CD4-positive, alpha-beta T cell treated with Interleukin-17A for 1 hour (primary cell): ENCODE results near the gene FMNL2.

ENCODE experiments used
- DNase-seq: peaks from one replicate; pipeline ENCODE4 v3.0.0-alpha.2; 2020

Gene FMNL2

DNA sequence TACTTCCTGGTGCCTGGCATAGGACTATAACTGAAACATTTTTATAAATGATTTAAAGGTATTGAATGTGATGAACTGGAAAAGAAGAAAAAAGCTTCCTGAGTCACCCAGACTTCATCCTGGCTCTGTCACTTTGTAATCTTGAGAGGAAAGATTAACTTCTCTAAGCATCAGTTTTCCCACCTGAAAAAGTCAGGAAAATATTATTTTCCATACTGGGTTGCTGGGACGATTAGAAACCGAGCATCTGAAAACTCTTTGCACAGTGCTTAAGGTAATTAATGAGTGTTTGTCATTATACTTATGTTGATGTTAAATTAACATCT, 71.8 kb downstream of the FMNL2 start:
- DNase-seq: no peak

DNA sequence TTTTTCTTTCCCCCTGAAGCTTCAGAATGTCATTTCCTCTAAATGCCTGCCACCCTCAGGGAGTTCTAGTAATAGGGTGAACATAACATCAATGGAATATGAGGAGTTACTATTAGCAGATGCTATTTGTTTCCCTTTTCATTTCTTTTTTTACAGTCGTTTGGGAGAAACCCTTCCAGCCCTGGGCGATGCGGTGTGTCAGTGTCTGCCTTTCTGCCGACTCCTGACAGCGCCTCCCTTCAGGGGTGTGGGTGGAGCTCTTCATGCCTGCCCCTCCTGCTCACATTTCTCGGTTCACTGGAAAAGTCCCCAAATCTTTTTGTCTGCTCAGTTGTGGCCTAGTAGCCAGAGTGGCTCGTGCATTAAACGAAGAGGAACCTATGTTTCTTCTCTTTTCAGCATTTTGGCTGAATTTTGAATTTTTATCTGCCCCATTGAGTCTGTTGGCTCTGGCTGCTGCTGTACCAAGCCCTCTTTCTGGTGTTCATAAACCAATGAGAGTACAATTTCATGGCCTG, 72.3 kb downstream of the FMNL2 start:
- DNase-seq: peak; percentile 3

DNA sequence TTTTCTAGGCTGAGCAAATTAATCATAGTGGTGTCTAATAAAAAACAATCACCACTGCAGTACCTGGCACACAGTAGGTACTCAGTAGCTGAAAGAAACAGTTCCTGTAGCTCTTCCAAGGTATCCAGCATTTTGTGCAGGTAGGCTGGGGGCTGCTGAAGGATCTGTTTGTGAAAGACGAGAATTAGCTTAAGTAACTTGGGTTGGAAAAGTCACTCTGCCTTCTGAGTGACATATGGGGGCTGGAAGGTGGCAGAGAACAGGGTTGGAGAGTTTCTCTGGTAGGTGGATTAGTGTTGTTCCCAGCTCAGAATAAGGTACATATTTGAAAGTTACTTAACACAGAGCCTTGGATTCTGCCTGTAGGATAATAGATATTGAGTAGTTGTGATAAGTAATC, 72.8 kb downstream of the FMNL2 start:
- no peak for DNase-seq

DNA sequence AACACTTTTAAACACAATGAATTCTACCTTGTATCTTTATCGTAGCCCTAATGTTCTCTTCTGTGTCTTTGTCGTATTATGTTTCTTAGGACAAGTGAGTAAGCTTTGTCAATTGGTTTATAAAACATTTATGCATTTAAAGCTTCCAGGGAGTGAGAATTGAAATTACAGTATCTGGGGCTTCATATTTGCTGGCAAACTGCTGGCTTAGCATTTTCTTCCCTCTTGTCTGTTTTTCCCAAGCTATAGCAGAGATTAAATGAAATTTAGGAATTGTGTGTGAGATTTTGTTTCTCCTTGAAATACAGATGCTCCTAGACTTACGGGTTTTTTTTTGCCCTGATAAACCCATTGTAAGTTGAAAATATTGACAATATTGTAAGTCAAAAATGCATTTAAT, 73.3 kb downstream of the FMNL2 start:
- DNase-seq: no peak

DNA sequence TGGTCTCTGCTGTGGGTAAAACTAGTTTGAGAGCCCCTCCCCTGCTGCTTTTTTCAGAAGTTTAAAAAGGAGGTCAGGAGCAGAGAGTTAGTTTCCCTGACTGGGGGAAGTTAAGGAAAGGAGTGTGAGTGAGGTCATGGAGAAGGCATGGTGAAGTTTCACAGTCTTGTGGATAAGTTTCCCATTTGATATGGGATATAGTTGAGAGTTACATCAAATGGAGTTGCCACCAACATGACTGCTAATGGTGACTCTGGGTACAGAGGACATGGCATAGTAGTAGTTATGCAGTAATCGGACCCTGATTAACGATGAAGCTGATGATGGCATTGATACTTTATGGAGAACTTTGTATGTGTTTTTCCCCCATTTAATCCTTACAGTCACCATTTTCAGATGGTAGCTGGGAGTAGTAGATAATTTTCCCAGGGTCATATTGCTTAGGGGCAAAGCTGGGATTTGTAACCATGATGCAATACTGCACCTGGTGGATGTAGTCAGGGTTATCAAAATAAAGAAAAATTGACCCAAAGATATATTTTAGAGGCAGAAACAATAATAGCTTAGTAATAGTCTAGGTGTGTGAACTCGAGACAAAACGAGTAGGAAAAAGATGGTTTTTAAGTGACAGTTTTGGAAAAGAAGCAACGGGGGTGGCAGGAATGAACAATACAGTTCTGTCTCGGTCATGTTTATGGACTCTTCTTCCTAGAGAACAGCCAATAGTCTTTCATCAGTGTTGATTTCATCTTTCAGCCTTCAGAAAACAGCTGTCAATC, 74.6 kb downstream of the FMNL2 start:
- DNase-seq: no peak

DNA sequence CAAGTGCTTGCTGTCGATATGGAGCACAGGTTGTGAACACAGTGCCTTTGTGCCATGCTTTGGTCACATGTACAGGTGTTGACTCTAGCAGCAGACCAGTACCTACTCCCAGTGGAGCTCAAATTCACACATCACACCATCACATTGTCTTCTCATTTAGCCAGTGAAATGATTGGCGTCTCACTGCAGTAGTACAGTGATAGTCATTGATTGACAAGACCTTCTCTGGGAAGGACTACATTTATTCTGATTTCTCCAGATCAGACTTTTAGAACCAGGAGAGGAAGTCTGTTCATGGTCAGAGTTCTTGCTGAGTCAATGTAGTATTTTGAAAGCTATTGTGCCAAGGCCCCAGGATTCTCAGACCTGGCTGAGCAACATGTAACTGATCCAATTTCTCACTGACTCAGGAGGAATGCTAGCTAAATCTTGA, 75.2 kb downstream of the FMNL2 start:
- DNase-seq: no peak

DNA sequence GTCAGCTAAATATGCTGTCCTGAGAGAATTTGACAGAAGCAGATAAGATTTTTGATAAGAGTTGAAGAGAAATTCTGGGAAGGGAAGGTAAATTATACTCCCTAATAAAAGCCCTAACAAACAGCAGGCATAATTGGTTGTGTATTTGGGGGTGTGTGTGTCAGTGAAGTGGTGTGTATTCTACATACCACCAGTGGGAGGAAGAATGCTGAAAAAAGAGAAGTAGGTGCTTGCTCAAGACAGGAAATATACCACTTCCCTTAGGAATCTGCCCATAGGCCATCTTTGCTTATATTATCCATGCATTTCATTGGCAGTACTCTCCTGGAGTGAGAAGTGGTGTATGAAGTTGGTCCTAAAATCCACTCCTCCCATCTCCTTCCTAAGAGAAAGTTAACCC, 76.2 kb downstream of the FMNL2 start:
- DNase-seq: no peak

DNA sequence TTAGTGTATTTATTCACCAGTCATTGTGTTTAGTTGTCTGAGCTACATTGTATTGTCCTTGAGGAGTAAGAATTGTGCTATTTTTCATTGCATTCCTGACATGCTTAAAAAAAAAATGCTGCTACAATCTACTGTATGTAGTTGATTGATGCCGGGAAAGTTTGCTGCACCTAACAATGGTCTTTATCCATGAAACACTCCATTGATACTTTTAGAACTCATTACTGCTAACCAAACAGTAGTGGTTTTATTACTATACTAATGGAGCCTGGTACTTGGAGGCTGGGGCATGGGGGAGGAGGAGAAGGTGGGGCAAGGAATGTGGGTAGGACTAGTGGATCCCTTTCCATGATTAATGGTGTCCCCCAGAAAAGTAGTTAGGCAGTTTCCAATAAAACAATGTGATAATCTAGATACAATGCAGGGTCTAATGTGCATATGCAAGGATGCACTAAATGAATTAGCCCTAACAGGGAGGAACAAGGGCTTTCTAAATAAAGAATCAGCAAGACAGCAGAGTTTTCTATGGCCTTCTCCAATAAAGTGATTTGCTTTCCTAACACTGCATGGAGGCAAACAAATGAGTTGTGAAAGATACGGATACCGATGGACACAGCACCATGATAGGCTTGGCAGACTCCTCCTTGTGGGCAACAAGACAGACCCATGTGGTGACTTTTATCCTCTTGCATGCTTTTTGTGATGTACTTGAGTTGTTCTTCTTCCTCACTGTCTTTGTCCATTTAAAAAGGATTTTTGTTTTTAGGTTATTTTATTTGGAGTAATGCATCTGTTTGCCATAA, 78.5 kb downstream of the FMNL2 start:
- DNase-seq: no peak

DNA sequence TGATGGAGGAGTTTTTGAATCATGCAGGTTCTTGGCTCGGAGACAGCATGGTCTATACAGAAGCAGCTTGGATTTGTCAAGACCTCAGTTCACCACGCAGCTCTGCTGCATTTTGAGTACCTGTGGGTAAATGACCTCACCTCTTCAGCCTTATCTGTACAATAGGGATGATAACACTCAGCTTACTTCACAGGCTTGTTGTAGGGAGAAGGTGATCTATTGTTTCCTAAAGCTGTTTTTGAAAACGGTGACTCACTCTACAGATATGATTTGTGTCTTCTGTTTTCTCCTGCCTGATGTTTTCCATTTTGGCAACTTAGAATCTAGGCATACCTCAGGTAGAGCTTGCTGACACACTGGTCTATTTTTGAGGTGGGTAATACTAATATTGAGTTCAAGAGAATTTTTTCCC, 80.3 kb downstream of the FMNL2 start:
- no peak for DNase-seq

DNA sequence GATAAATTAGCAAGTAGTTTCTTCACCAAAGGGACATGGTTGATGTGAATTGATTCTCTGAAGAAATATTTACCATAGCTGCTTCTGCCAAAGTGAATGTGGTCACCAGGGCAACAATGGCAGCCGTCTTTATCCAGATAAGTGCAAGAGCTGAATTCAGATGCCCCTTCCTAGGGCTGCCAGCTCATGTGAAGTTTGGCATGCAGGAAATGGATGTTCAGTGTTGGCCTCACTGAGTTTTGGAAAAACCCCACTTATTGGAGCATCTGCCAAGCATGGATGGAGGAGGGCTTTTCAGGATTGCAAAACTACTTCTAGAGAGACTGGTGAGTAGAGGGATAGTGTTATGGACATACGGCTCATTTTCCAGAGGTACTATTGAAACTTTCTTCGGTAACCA, 80.8 kb downstream of the FMNL2 start:
- no peak for DNase-seq

DNA sequence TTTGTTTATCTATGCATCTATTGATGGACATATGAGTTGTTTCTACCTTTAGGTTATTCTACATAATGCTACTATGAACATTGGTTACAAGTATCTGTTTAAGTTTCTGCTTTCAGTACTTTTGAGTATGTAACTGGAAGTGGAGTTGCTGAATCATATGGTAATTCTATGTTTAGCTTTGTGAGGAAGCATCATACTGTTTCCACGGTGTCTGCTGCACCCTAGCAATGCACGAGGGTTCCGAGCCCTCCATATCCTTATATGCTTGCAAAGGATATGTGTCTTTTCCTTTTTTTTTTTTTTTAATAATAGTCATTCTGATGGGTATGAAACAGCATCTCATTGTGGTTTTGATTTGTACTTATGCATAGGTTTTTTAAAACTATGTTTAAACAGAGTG, 83.7 kb downstream of the FMNL2 start:
- DNase-seq: no peak

DNA sequence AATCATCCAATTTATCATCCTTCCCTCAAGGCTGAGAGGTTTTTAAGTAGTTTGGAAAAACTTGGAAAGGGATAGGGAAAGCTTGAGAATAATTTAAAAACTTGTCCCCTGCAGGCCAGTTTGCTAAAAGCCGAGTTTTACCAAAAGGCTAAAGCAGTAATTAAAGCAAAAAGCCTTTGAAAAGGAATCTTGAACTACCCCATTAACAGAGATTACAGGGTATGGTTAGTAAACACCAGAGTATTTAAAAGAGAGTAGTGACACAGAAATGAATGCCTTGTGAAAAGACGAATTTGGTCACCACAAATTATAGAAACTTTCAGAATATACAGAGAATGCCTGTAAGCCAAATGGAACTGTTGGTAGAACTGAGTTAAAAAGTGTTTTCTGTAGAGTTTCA, 85.0 kb downstream of the FMNL2 start:
- DNase-seq: no peak

DNA sequence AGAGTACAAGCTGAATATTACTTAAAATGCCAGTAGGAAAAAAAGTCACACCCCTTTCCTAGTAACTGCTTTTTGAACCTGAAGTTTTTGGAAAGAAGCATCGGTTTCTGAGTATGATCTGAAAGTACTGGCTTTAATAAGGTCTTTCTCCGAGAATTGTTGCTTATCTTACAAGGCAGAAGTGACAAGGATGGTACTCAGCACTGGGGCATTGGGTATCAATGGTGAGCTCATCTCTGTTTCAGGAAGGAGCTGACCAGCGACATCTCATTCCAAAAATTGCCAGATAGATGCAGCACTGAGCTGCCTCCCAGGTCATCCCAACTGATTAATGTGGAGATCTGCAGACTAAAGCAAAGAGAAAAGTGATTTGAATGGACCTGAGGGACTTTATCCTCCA, 85.4 kb downstream of the FMNL2 start:
- no peak for DNase-seq

DNA sequence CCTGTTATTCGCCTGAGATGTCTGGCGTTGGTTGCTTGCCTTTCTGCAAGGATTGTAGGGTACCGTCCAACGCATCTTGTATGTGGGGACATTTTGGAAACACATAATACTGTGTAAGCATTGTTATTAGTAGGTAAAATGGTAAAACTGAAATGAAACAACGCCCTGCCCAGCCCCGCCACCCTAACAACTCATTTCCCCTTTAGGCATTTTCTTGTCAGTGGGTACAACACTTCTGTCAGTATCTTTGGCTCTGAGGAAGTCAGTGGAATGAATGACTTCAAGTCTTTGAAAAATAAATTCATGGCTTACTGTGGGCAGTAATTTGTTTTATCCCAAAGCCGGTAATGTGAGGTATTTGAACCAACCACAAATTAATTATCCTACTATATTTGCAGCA, 86.0 kb downstream of the FMNL2 start:
- DNase-seq: no peak

DNA sequence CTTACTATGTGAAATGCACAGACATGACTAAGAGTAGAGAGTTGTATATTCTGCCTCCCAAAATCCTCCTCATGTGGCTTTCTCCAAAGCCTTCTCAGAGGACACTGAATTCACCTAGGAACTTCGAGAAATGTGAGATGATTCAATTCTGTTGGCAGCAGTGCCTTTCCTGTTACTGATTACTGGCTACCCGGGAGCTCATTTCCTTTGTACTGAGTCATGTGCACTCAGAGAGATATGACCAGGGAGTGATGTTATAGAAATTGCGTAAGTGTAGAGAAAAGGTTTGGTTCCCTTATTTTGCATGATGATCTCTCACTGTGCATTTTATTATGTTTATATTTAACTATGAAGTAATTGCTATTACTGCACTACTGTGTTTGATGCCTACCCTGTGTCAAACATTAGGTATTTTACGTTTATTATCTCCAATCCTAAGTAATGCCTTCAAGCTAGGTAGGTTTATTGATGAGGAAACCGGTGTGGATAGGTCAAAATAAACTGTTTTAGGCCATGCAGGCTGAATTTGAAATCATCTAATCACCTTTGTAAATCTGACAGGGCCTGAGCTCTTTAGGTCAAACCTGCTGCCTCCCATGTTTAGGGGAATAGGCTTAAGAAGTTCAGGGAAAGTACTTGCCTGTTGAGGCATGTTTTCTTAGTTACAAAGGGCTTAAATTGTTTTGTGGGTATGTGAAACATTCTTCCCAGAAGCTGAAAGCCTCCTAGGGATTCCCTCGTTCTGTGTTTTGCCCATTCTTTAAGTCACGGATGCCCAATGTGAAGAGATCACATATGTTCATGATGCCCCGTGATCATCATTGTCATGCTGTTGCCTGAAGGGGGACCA, 86.8 kb downstream of the FMNL2 start:
- DNase-seq: peak; percentile 23

DNA sequence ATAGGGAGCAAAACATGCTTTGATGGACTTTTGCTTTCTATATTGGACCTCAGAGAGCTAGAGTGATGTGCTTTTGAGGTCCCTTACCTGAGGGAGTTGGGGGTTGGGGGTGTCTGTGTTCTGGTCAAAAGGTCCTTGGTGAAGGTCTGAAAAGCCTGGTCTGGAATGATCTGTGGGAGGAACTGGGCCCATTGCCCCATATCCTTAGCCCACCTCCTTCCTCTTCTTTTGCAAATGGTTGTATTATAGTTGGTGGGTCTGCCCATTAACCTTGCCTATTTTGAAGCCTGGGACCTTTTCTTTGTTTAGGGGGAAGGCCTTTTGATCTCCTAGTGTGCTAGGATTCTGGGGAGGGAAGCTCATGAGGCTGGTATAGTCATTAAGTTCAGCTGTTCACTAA, 88.7 kb downstream of the FMNL2 start:
- DNase-seq: no peak

DNA sequence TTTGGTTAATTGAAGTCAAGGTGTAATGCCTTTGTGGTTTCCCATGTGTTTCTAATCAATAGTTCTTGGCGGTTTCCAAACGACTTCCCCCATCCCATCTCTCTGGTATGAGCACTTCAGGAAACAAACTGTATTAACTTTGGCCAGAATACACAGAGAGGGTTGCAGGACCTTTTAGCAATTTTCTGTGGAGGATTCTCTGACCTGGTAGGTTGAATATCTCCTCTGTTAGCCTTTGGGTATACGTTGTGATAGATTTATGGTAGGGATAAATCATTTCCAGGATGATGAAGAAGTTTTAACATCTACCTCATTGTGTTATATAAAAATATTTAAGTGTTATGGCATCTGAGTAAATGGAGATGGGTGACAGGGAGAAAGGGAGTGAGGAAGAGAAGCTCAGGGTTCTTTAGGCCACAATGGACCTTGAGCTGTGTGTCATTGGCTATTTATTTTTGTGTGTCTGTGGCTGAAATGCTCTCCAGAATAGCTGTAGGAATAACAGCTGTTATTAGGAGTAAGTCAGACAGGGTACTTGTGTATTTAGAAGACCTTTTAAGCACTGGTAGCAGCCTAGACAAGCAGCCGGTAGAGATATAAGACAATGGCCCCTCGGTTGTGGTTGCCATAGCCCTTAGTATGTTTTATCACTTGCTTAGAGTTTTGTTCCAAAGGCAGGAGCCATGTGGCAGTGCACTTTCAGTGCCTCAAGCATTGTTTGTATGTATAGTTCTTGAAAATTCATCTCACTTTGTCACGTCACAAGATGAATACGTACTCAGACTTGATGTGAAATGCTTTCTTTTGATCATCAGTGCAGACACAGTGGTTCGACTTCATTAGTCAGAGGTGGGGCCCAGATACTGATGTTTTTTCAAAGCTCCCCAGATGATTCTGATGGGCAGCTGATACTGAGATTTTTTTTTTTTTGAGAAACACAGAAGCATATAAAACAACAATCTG, 91.1 kb downstream of the FMNL2 start:
- DNase-seq: no peak

DNA sequence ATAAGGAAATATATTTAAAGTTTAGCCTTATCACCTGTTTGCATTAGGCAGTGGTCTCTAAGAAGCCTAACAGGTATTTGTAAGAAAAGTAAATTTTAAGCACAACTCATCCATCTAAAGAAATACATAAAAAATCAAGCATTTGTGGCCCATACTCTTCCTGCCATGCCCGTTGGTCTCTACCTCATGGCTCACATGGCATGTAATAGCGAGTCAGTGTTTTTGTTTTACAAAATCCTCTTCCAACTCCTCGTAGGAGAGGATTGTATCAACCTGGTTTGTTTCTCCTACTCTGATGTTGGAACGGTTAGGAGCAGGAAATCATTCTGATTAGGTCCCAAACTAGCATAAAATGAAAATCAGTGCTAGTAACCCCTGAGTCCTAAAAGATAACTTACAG, 91.8 kb downstream of the FMNL2 start:
- DNase-seq: no peak

DNA sequence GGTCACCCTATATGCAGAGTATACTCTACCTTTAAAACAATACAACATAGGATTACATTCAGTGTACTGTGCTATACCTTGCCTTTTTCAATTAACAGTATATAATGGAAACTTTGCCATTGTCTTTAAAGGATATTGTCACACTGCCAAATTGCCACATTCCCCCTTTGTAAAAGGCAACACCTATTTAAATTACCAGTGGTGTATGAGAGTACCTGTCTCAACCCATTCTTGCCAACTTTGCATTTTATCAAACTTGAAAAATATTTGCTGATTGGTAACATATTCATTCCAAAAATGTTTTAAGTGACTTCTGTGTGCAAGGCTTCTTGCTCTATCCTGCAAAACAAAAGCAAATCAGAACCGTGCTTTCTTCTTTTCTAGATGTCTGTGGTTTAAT, 92.9 kb downstream of the FMNL2 start:
- no peak for DNase-seq

DNA sequence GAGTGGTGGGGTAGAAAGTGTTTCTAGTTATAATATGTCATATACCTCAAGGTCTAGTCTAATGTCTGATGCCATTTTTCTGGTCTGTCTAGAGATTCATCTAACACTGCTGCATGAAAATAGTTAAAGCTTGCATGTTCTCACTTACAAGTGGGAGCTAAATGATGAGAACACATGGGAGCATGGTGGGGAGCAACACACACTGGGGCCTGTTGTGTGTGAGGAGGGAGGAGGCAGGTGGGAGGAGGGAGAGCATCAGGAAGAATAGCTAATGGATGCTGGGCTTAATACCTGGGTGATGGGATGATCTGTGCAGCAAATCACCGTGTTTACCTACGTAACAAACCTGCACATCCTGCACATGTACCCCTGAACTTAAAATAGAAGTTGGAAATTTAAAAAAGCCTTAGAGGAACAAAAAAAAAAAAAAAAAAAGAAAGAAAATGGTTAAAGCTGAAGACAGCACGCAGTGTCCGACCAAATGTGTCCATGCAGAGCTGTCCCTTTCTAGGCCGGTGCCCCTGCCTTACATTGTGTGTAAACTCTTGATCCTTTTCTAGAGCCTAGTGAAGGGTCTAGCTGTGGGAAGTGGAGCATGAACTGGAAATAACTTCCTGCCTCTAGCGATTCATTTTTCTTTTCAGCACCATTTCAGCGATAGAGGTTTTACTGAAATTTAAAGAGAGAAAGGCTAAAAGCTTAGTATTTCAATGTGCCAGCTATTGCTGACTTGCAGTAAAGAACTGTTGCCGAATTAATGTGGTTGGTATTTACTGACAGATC, 94.0 kb downstream of the FMNL2 start:
- no peak for DNase-seq

DNA sequence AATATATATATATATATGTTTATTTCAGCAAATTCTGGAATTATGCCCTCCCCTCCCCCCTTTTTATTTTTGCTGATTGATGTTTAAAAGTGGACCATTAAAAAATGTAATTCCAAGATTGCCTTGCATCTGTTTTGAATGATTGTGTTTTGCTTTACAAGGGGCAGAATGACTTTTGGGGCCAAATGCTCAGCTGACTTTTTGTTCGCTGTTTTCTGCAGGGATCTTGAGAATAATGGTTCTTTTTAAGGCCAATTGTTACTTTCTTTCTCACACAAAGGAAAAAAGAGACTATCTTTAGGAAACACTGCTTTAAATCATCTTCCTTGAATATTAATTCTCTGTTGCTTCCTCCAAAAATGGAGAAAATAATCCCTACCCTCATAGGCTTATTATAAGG, 95.9 kb downstream of the FMNL2 start:
- DNase-seq: no peak
